ENCODE data around the gene NTM.
"Not testable (repeated sequence)": the region's sequence is repeated elsewhere in the genome, so short reads cannot be mapped to it uniquely, and the experiment has no call there.

NTM gene

GRCh38 chr11:131331546-131331945 is 38.9 kb upstream of the NTM start:
- no peak for DNase-seq (ENCODE audit: low read depth in 2 of 2)
- no peak overlapping the region for H3K4me3 ChIP-seq (replicated peaks in 1 of 2; ENCODE audit: low read depth in 2 of 2, low read length in 2 of 2)
- no peak for TF ChIP-seq CTCF (IDR thresholded peaks at IDR 0.05; ENCODE audit: low read depth, low read length)

- no peak for TF ChIP-seq CTCF (IDR thresholded peaks at IDR 0.05; ENCODE audit: low read depth, low read length)
- H3K4me3 ChIP-seq (replicated peaks in 1 of 2; ENCODE audit: low read depth in 2 of 2, low read length in 2 of 2): no peak overlapping the region
- DNase-seq (ENCODE audit: low read depth in 2 of 2): no peak
Measured at GRCh38 chr11:131334601-131335000, 35.8 kb upstream of the NTM start.

- H3K4me3 ChIP-seq (replicated peaks in 1 of 2; ENCODE audit: low read depth in 2 of 2, low read length in 2 of 2); DNase-seq (ENCODE audit: low read depth in 2 of 2): not testable (repeated sequence)
Measured at GRCh38 chr11:131341900-131342299, 28.5 kb upstream of the NTM start.

DNA sequence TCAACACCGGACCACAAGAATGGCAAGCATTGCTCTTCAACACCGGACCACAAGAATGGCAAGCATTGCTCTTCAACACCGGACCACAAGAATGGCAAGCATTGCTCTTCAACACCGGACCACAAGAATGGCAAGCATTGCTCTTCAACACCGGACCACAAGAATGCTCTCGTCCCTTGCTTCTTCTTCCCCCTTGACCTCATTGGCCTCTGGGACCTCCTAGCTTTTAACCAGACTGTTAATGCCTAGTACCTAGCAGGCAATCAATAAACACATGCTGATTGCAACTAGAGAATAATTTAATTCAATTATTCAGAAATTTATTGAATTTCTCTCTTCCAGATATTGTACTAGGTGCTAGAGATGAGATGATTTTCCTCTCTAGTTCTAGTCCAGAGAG is 28.0 kb upstream of the NTM start:
- not testable (repeated sequence) for DNase-seq (ENCODE audit: low read depth in 2 of 2); H3K4me3 ChIP-seq (replicated peaks in 1 of 2; ENCODE audit: low read depth in 2 of 2, low read length in 2 of 2)

GRCh38 chr11:131345406-131345805 is 25.0 kb upstream of the NTM start:
- TF ChIP-seq CTCF (IDR thresholded peaks at IDR 0.05; ENCODE audit: low read depth, low read length): no peak
- no peak overlapping the region for H3K4me3 ChIP-seq (replicated peaks in 1 of 2; ENCODE audit: low read depth in 2 of 2, low read length in 2 of 2)
- DNase-seq (ENCODE audit: low read depth in 2 of 2): no peak

- no peak for TF ChIP-seq CTCF (IDR thresholded peaks at IDR 0.05; ENCODE audit: low read depth, low read length)
- DNase-seq (ENCODE audit: low read depth in 2 of 2): no peak
- no peak overlapping the region for H3K4me3 ChIP-seq (replicated peaks in 1 of 2; ENCODE audit: low read depth in 2 of 2, low read length in 2 of 2)
Measured at GRCh38 chr11:131349368-131350086, 20.9 kb upstream of the NTM start.

DNA sequence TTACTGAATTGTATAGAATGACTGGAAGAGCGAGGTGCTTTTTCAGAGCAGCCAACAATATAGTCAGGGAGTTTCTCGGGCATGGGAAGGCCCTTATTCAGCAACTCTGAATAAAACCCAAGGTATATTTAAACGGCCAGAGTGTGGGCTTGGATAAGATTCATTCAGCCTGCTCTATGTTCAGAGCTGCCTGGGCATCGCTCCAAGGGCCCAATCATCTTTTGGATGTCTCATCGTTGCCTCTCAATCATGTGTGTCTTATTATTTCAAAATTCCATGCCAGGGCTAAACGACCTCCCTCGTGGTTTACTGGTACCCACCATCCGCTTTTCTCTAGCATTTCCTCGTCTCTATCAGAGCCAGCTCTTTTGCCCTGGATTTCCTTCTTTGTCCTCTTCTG is 19.5 kb upstream of the NTM start:
- no peak for TF ChIP-seq CTCF (IDR thresholded peaks at IDR 0.05; ENCODE audit: low read depth, low read length)
- DNase-seq (ENCODE audit: low read depth in 2 of 2): no peak
- no peak overlapping the region for H3K4me3 ChIP-seq (replicated peaks in 1 of 2; ENCODE audit: low read depth in 2 of 2, low read length in 2 of 2)

- TF ChIP-seq CTCF (IDR thresholded peaks at IDR 0.05; ENCODE audit: low read depth, low read length): no peak
- H3K4me3 ChIP-seq (replicated peaks in 1 of 2; ENCODE audit: low read depth in 2 of 2, low read length in 2 of 2): no peak overlapping the region
- no peak for DNase-seq (ENCODE audit: low read depth in 2 of 2)
Measured at GRCh38 chr11:131351848-131352247, 18.6 kb upstream of the NTM start.
